B cell (primary cell): ENCODE data around the gene WNT1.

Experiments used
- EZH2 ChIP-seq: IDR thresholded peaks from 2 replicates; pipeline ENCODE4 v1.6.1; 2012; ENCODE audit warnings: borderline replicate concordance, low read depth, mild to moderate bottlenecking, moderate library complexity, low read length; ENCODE audit not compliant: insufficient read depth, poor library complexity, severe bottlenecking
- TF ChIP-seq, protein P1 (sequence below): fragments of 200-600 bp; IDR thresholded peaks from one replicate; pipeline ENCODE4 v1.8.0; 2022; ENCODE audit warnings: antibody characterized with exemption, mild to moderate bottlenecking

DNA sequence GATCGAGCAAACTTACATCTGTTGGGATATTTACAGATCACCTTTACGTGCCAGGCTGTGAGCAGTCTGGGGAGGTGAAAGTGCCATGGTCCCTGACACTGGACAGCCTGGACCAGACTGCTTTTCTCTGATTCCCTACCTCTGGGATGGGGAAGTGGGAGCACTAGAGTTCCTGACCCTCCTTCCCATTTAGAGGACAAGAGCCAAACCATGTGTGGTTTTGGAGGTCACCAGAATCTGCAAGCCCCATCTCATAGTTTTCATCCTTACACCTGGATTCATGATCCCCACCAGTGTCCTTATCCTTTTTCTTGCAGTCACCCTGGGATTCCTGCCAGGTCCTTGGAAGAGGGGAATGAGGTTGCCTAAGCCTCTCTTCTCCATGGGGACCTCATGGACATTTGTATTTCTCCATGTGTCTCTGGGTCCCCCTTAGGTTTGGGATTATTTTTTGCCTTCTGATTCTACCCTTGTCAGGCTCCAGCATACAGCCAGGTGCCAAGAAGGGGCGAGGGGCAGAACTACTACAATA, 5.1 kb upstream of the WNT1 start:
- TF ChIP-seq, protein P1, sequence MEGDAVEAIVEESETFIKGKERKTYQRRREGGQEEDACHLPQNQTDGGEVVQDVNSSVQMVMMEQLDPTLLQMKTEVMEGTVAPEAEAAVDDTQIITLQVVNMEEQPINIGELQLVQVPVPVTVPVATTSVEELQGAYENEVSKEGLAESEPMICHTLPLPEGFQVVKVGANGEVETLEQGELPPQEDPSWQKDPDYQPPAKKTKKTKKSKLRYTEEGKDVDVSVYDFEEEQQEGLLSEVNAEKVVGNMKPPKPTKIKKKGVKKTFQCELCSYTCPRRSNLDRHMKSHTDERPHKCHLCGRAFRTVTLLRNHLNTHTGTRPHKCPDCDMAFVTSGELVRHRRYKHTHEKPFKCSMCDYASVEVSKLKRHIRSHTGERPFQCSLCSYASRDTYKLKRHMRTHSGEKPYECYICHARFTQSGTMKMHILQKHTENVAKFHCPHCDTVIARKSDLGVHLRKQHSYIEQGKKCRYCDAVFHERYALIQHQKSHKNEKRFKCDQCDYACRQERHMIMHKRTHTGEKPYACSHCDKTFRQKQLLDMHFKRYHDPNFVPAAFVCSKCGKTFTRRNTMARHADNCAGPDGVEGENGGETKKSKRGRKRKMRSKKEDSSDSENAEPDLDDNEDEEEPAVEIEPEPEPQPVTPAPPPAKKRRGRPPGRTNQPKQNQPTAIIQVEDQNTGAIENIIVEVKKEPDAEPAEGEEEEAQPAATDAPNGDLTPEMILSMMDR = no peak
- TF ChIP-seq EZH2 = no peak
